ENCODE results near the gene MT1H.
"Not testable (repeated sequence)": the region's sequence is repeated elsewhere in the genome, so short reads cannot be mapped to it uniquely, and the experiment has no call there.

Gene MT1H

DNA sequence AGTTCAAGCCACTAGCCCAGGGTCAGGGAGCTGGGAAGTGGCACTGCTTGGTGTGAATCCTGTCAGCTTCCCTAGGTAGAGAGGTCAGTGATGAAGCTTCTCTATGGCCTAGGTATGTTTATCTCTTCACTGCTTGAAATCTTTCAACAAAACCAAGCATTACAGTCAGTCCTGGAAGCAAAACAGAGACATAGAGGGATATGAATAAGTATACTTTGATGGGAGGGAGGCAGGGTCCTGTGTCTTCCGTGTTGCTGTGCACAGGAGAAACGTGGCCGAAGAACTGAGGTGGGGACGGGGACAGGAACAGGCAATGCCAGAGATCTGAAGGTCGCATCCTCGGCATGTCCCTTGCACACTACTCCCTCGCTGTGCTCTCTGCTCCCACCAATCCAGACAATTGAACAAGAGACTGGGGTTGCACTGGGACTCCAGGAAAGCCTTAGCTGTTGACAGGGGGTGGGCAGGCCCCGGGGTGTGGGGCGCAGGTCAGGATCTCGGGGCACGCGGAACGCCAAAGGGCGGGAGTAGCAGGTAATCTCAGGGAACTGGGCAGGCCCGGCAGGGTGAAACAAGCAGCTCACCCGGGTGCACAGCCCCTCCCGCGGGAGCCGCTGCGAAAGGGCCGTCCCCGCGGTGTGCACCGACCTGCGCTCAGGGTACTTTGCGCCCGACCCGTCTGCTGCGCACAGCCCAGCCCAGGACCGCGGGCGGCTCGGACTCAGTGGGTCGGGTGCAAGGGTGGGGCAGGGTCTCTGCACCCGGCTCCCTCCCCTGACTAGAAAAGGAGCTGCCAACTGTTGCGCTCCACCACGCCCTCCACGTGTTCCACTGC, at the start of gene MT1H:
MT1H (plus strand) TSS at position 810 of the 835 bp plus-strand sequence. CDS start 71 bp downstream, outside the sequence.
- Mint-ChIP-seq H3K4me3 (no peak within 1 kb of the TSS), H3K27ac (no peak within 1 kb of the TSS)
- ATAC-seq: no peak

DNA sequence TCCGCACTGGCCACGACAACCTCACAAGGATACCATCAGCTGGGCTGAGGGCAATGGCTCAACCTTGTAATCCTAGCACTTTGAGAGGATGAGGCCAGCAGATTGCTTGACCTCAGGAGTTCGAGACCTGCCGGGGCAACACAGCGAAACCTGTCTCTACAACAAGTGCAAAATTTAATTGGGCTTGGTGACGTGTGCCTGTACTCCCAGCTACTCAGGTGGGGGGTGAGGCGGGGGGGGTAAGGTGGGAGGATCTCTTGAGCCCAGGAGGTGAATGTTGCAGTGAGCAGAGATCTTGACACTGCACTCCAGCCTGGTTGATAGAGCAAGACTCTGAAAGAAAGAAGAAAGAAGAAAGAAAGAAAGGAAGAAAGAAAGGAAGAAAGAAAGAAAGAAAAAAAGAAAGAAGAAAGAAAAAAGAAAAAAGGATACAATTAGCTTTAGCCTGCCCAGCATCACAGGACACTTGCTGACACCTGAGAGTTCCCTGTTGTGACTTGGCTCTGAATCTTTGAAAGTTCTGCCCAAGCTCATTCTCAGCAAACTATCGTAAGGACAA, 49.2 kb upstream of the MT1H start:
- Mint-ChIP-seq H3K4me3 (no peak overlapping the region), H3K36me3 (no peaks in the 10 kb centered on the region), H3K27ac (no peak overlapping the region), H3K9me3 (no peaks in the 10 kb centered on the region), H3K4me1 (peaks cover 19% of the 10 kb centered on the region)
- ATAC-seq (no peak), DNase-seq (ENCODE audit: low spot score in 2 of 2) (no peak)

More for the DNA sequence above, at the start of gene MT1H:
- DNase-seq (ENCODE audit: low spot score in 2 of 2): no peak
- no peaks in the 10 kb centered on the region for H3K9me3 Mint-ChIP-seq
- no peaks in the 10 kb centered on the region for H3K36me3 Mint-ChIP-seq
- peaks cover 20% of the 10 kb centered on the region for H3K4me1 Mint-ChIP-seq

GRCh38 chr16:56621665-56622445, 47.8 kb upstream of the MT1H start:
- H3K27ac Mint-ChIP-seq; DNase-seq (ENCODE audit: low spot score in 2 of 2); H3K36me3 Mint-ChIP-seq; H3K9me3 Mint-ChIP-seq; ATAC-seq; H3K4me3 Mint-ChIP-seq: not testable (repeated sequence)
- H3K4me1 Mint-ChIP-seq: peaks cover 22% of the 10 kb centered on the region

DNA sequence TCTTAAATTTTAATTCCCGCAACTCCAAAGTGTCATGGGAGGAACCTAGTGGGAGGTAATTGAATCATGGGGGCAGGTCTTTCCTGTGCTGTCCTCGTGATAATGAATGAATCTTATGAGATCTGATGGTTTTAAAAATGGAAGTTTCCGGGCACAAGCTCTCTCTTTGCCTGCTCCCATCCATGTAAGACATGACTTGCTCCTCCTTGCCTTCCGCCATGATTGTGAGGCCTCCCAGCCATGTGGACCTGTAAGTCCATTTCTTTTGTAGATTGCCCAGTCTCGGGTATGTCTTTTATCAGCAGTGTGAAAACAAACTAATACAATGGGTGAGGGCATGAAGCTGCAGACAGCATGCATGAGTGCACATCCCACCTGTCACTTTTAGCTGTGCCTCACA, 46.4 kb upstream of the MT1H start:
- not testable (repeated sequence) for H3K36me3 Mint-ChIP-seq; DNase-seq (ENCODE audit: low spot score in 2 of 2); ATAC-seq; H3K27ac Mint-ChIP-seq; H3K9me3 Mint-ChIP-seq; H3K4me3 Mint-ChIP-seq
- peaks cover 15% of the 10 kb centered on the region for H3K4me1 Mint-ChIP-seq

GRCh38 chr16:56623637-56624036, 46.0 kb upstream of the MT1H start:
- H3K36me3 Mint-ChIP-seq: no peaks in the 10 kb centered on the region
- ATAC-seq (no peak), DNase-seq (ENCODE audit: low spot score in 2 of 2) (no peak)
- no peak overlapping the region for H3K4me3 Mint-ChIP-seq
- H3K4me1 Mint-ChIP-seq: peaks cover 15% of the 10 kb centered on the region
- no peaks in the 10 kb centered on the region for H3K9me3 Mint-ChIP-seq
- no peak overlapping the region for H3K27ac Mint-ChIP-seq

DNA sequence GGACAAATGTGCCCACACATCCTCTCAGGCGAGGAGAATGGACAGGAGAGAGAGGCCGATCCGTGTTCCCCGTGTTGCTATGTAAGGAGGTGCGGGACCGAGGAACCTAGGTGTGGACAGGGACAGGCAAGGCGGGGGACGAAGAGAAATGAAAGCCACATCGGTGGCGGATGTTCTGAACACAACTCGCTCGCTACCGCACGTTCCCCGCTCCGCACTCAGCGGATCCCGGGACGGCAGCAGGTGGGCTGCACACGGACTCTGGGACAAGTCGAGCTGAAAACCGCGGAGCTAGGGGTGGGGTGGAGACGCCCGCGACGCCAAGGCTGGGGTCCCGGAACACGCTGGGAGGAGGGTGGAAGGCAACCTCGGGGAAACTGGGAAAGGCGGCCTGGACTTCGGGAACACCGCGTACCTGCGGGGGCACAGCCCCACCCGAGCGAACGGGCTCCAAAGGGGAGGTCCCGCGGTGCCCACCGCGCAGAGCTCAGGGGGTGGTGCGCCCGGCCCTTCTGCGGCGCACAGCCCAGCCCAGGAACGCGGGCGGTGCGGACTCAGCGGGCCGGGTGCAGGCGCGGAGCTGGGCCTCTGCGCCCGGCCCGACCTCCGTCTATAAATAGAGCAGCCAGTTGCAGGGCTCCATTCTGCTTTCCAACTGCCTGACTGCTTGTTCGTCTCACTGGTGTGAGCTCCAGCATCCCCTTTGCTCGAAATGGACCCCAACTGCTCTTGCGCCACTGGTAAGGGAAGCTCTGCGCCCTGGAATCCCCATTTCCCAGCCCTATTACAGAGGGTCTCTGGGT, 44.3 kb upstream of the MT1H start, which contains the start of gene MT1E:
MT1E (plus strand) TSS at position 642 of the 803 bp plus-strand sequence; CDS start at position 713, 71 bp downstream.
- Mint-ChIP-seq H3K9me3 (no peaks in the 10 kb centered on the region), H3K27ac (peak within 1 kb of the TSS; percentile 14)
- DNase-seq (ENCODE audit: low spot score in 2 of 2): peak in 1 of 2 donors; percentile 77

DNA sequence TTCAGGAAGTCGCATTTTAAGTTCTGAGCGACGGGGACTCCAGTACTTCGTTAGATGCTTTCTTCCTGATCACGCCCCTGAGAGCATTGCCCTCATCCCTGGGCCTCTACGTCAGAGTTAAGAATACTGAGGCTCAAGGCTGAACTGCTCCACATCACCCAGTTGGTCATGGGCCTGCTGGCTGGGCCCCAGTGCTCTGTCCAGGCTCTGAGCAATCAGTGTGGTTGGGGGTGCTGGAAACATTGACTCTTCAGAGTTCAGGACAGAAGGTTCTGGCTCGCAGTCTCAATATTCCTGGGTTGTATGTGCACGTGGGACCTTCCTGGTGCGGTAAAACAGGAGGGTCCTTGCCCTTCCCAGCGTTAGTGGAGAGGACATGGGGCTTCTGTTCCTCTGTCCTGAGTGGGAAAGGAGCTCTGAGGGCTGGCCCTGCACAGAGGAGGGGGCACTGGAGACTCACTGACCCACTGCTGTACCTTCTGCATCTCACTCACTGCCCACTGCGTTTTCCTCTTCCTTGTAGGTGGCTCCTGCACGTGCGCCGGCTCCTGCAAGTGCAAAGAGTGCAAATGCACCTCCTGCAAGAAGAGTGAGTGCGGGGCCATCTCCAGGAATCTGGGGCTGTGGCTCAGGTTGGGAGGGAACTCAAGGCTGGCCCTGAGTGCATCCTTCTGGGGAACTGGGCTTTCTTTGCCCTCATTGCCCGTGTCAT, 43.5 kb upstream of the MT1H start:
- ATAC-seq (peak; percentile 6), DNase-seq (ENCODE audit: low spot score in 2 of 2) (no peak)
- H3K27ac Mint-ChIP-seq: no peak overlapping the region
- H3K4me1 Mint-ChIP-seq: peaks cover 15% of the 10 kb centered on the region
- H3K4me3 Mint-ChIP-seq: peak overlapping the region; percentile 81
- H3K36me3 Mint-ChIP-seq: no peaks in the 10 kb centered on the region
- no peaks in the 10 kb centered on the region for H3K9me3 Mint-ChIP-seq

More for the DNA sequence above, 44.3 kb upstream of the MT1H start, which contains the start of gene MT1E:
- peak within 1 kb of the TSS; percentile 81 for H3K4me3 Mint-ChIP-seq
- ATAC-seq: peak; percentile 87
- H3K4me1 Mint-ChIP-seq: peaks cover 15% of the 10 kb centered on the region
- no peaks in the 10 kb centered on the region for H3K36me3 Mint-ChIP-seq

DNA sequence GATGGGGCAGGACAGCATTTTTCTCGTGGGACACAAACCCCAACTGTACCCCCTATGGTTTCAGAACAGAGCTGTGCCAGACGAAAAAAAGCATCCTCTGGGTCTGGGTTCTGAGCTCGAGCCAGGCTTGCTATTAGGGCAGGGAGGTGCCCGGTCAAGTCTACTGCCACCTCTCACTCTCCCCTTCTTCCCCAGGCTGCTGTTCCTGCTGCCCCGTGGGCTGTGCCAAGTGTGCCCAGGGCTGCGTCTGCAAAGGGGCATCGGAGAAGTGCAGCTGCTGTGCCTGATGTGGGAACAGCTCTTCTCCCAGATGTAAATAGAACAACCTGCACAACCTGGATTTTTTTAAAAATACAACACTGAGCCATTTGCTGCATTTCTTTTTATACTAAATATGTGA, 42.9 kb upstream of the MT1H start:
- no peaks in the 10 kb centered on the region for H3K36me3 Mint-ChIP-seq
- H3K4me3 Mint-ChIP-seq: peak overlapping the region; percentile 81
- no peak for ATAC-seq
- no peak overlapping the region for H3K27ac Mint-ChIP-seq
- H3K4me1 Mint-ChIP-seq: peaks cover 16% of the 10 kb centered on the region
- H3K9me3 Mint-ChIP-seq: no peaks in the 10 kb centered on the region
- no peak for DNase-seq (ENCODE audit: low spot score in 2 of 2)

DNA sequence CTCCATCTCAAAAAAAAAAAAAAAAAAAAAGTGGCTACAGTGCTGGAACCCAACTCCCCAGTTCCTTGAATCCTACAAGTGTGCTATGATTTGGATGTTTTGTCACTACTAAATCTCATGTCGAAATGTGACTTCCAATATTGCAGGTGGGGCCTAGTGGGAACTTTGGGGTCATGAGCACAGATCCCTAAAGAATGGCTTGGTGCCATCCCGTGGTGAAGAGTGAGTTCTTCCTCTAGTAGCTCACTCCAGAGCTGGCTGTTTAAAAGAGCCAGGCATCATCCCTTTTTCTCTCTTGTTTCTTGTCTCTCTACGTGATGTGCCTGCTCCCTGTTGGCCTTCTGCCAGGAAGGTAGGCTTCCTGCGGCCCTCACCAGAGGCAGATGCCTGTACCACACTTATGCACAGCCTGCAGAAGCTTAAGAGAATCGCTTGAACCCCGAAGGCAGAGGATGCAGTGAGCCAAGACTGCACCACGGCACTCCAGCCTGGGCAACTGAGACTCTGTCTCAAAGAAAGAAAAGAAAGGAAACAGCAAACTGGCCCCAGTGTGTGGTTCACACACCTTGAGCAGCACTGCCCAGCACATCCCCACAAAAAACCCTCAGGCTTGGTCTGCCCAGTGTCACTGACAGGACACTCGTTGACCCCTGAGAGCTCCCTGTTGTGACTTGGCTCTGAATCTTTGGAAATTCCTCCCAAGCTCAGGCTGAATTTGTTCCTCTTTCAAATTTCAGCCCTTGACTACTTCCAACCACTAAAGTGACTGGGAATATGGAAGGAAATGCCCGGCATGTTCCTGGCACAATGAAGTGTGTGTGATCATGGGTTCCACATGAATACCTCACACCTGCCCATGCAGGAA, 40.9 kb upstream of the MT1H start:
- H3K4me1 Mint-ChIP-seq: peaks cover 20% of the 10 kb centered on the region
- ATAC-seq (no peak), DNase-seq (ENCODE audit: low spot score in 2 of 2) (no peak)
- H3K4me3 Mint-ChIP-seq: no peak overlapping the region
- no peaks in the 10 kb centered on the region for H3K36me3 Mint-ChIP-seq
- no peak overlapping the region for H3K27ac Mint-ChIP-seq
- H3K9me3 Mint-ChIP-seq: no peaks in the 10 kb centered on the region

DNA sequence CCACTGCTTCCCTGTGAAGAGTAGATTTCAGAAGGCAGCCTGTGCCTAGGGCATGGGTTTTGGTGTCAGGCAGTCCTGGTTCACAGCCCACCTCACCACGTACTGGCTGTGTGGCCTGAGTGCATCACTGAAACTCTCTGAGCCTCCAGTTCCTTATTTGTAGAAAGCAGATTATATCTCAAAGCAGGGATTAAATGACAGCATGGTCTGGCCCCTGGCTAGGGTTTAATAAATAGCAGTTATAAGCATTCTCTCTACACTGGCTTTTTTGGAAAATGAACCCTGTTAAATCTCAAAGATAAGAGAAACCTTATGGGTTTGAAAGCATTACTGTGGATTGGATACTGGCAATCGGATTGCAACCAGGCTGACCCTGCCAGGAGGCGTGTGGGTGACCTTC, 40.1 kb upstream of the MT1H start:
- no peaks in the 10 kb centered on the region for H3K9me3 Mint-ChIP-seq

GRCh38 chr16:56630134-56630533, 39.5 kb upstream of the MT1H start:
- DNase-seq (ENCODE audit: low spot score in 2 of 2) (no peak), ATAC-seq (peak; percentile 63)
- peaks cover 22% of the 10 kb centered on the region for H3K4me1 Mint-ChIP-seq
- no peaks in the 10 kb centered on the region for H3K9me3 Mint-ChIP-seq
- H3K4me3 Mint-ChIP-seq: no peak overlapping the region
- no peaks in the 10 kb centered on the region for H3K36me3 Mint-ChIP-seq
- no peak overlapping the region for H3K27ac Mint-ChIP-seq

More for the DNA sequence above, 40.1 kb upstream of the MT1H start:
- H3K27ac Mint-ChIP-seq: no peak overlapping the region
- no peak for ATAC-seq
- H3K4me3 Mint-ChIP-seq: no peak overlapping the region
- H3K36me3 Mint-ChIP-seq: no peaks in the 10 kb centered on the region
- H3K4me1 Mint-ChIP-seq: peaks cover 20% of the 10 kb centered on the region
- DNase-seq (ENCODE audit: low spot score in 2 of 2): no peak

DNA sequence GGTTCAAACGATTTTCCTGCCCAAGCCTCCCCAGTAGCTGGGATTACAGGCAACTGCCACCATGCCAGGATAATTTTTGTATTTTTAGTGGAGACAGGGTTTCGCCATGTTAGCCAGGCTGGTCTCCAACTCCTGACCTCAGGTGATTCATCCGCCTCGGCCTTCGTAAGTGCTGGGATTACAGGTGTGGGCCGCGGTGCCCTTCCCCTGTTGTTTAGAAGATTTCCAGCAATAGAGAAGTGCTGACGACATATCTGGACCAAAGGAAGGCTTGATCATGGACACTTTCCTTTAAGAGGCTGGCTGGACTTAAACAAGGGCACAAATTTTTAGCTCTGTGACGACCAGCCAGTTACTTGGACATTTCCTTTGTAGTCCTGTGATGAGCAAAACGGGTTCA, 38.4 kb upstream of the MT1H start:
- ATAC-seq (no peak), DNase-seq (ENCODE audit: low spot score in 2 of 2) (no peak)
- no peak overlapping the region for H3K4me3 Mint-ChIP-seq
- H3K9me3 Mint-ChIP-seq: no peaks in the 10 kb centered on the region
- H3K27ac Mint-ChIP-seq: no peak overlapping the region
- peaks cover 17% of the 10 kb centered on the region for H3K4me1 Mint-ChIP-seq
- H3K36me3 Mint-ChIP-seq: no peaks in the 10 kb centered on the region

DNA sequence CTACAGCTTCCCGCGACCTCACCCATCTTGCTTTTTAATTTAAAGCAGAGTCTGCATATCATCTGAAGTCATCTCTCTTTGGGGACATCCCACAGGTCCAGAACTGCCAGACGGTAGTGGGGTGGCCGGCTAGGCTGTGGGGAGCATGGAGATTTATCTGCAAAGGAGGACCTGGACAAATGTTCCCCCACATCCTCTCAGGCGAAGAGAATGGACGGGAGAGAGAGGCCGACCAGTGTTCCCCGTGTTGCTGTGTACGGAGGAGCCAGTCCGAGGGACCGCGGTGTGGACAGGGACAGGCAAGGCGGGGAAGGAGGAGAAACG, 37.8 kb upstream of the MT1H start:
- no peak for DNase-seq (ENCODE audit: low spot score in 2 of 2)
- peak overlapping the region; percentile 60 for H3K4me3 Mint-ChIP-seq
- H3K9me3 Mint-ChIP-seq: no peaks in the 10 kb centered on the region
- H3K4me1 Mint-ChIP-seq: peaks cover 22% of the 10 kb centered on the region
- H3K27ac Mint-ChIP-seq: no peak overlapping the region
- no peak for ATAC-seq
- H3K36me3 Mint-ChIP-seq: no peaks in the 10 kb centered on the region

Data from stimulated activated effector memory CD8-positive, alpha-beta T cell treated with anti-CD3 and anti-CD28 coated beads, Interleukin-12 subunit alpha, Interleukin-12 subunit beta, amount 100 ng/mL, for 72 hours (primary cell).